Transverse colon (tissue), 4 donors: ENCODE measurements around the gene CDCA4. TPM values are rescaled to one million over a fixed set of nuclear protein-coding genes. Genes with fewer than 3 reads are reported as not detected.

Experiments
- DNase-seq: peaks from one replicate; pipeline ENCODE4 v3.0.0-alpha.2; 2019
- H3K27ac ChIP-seq, 4 donors: fragments of 200-600 bp; sonication (generic); 2 replicates each; pipeline ENCODE4 v1.5.1; 2016 to 2018; ENCODE audit warnings: inconsistent platforms in 4 of 4
- H3K27me3 ChIP-seq: fragments of 200-600 bp; sonication (generic); 2 replicates; pipeline ENCODE4 v1.5.1; 2017; ENCODE audit warnings: inconsistent platforms
- H3K36me3 ChIP-seq, 4 donors: fragments of 200-600 bp; sonication (generic); 2 replicates each; pipeline ENCODE4 v1.5.1; 2017 to 2019; ENCODE audit warnings: inconsistent platforms in 4 of 4
- H3K4me1 ChIP-seq, 4 donors: fragments of 200-600 bp; sonication (generic); 2 replicates each; pipeline ENCODE4 v1.5.1; 2017 to 2020; ENCODE audit warnings: inconsistent platforms in 4 of 4
- H3K4me3 ChIP-seq, 4 donors: fragments of 200-600 bp; sonication (generic); 1 replicate in 1 of 4; 2 replicates in 3 of 4; pipeline versions ENCODE4 v1.5.1 to v1.6.1; 2017 to 2019; ENCODE audit warnings: inconsistent platforms in 4 of 4
- H3K9me3 ChIP-seq, 2 donors: fragments of 200-600 bp; sonication (generic); 2 replicates each; pipeline ENCODE4 v1.5.1; 2017 to 2019; ENCODE audit warnings: inconsistent platforms in 2 of 2
- EP300 ChIP-seq: sonication (generic); formaldehyde crosslinking; IDR thresholded peaks from one replicate; pipeline ENCODE4 v1.6.1; 2017; ENCODE audit warnings: antibody characterized with exemption, low read depth
- POLR2A ChIP-seq: fragments of 450-650 bp; IDR thresholded peaks from one replicate; pipeline ENCODE4 v1.6.1; 2016; ENCODE audit warnings: antibody characterized with exemption, mild to moderate bottlenecking, moderate library complexity
- POLR2AphosphoS5 ChIP-seq, 3 donors: sonication (generic); formaldehyde crosslinking; IDR thresholded peaks; one replicate each; pipeline ENCODE4 v1.6.1; 2016; ENCODE audit warnings: antibody characterized with exemption in 3 of 3
- WGBS, 2 donors: methylation state at CpG; one replicate each; pipeline ENCODE4 v1.1.5; 2018; ENCODE audit warnings: low coverage in 1 of 2; 5-methylcytosine and 5-hydroxymethylcytosine counted together
- in situ Hi-C, 4 donors: fragments of 200-750 bp; cut with MboI; loops; one replicate each; pipeline versions ENCODE4 v1.15.0 to v1.15.1; 2017; ENCODE audit warnings: low sequenced_read_pairs in 3 of 4, low pct_ligation_motif_present in 1 of 4, low pct_unique_long_range_greater_than_20kb in 1 of 4
- intact Hi-C: fragments of 100-400 bp; cut with DNase I; formaldehyde crosslinking; loops from one replicate; pipeline ENCODE4 v1.15.1; 2023; ENCODE audit warnings: low total_unique reads
- total RNA-seq, 4 donors: library from RNA; depleted of rRNA; stranded (reverse); fragments of >200 nt; gene quantifications; one replicate each; pipeline ENCODE4 v1.1.0, GENCODE V29; 2016
- TF ChIP-seq, protein P1 (sequence below), 5 experiments: fragments of 200-600 bp in 3 of 5; fragments of 450-650 bp in 2 of 5; sonication (generic) in 3 of 5; IDR thresholded peaks; 1 replicate in 2 of 5; 2 replicates in 3 of 5; pipeline ENCODE4 v1.5.1; 2016 to 2017; ENCODE audit warnings: antibody characterized with exemption in 5 of 5, inconsistent platforms in 3 of 5, mild to moderate bottlenecking in 2 of 5, moderate library complexity in 1 of 5

The CDCA4 gene
- total RNA-seq, 4 donors from 2014 or later: 0.80 to 7.5 (median 4.5) TPM

GRCh38 chr14:105067969-105068301, 47.1 kb upstream of the CDCA4 start:
- WGBS, 2 donors: 95% methylated on average over 12 of the region's 12 CpGs; no CpG with 5 or more reads in 1 of the 2 donors
- in situ Hi-C loops: no loop called here
- Histone ChIP-seq H3K4me3 (no peak overlapping the region), H3K4me1 (peaks cover 0 to 7% (median 0%) of the 10 kb centered on the region in 4 donors), H3K36me3 (no peaks in the 10 kb centered on the region), H3K27me3 (peaks cover 23% of the 10 kb centered on the region), H3K9me3 (no peaks in the 10 kb centered on the region), H3K27ac (peak overlapping the region in 1 of 4 donors; percentile 73)
- no peak for DNase-seq
- TF ChIP-seq POLR2A: no peak
- no peak for TF ChIP-seq EP300
- TF ChIP-seq, protein P1, sequence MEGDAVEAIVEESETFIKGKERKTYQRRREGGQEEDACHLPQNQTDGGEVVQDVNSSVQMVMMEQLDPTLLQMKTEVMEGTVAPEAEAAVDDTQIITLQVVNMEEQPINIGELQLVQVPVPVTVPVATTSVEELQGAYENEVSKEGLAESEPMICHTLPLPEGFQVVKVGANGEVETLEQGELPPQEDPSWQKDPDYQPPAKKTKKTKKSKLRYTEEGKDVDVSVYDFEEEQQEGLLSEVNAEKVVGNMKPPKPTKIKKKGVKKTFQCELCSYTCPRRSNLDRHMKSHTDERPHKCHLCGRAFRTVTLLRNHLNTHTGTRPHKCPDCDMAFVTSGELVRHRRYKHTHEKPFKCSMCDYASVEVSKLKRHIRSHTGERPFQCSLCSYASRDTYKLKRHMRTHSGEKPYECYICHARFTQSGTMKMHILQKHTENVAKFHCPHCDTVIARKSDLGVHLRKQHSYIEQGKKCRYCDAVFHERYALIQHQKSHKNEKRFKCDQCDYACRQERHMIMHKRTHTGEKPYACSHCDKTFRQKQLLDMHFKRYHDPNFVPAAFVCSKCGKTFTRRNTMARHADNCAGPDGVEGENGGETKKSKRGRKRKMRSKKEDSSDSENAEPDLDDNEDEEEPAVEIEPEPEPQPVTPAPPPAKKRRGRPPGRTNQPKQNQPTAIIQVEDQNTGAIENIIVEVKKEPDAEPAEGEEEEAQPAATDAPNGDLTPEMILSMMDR (IDR thresholded peaks at IDR 0.05): no peak
- TF ChIP-seq POLR2AphosphoS5 (IDR thresholded peaks at IDR 0.05): no peak
- intact Hi-C loops: no loop called here

GRCh38 chr14:105067140-105067968, 46.5 kb upstream of the CDCA4 start:
- TF ChIP-seq POLR2A (no peak), EP300 (no peak), POLR2AphosphoS5 (IDR thresholded peaks at IDR 0.05) (no peak)
- TF ChIP-seq, protein P1 (IDR thresholded peaks at IDR 0.05): no peak
- Histone ChIP-seq H3K4me3 (no peak overlapping the region), H3K4me1 (peaks cover 0 to 7% (median 0%) of the 10 kb centered on the region in 4 donors), H3K36me3 (no peaks in the 10 kb centered on the region), H3K9me3 (no peaks in the 10 kb centered on the region), H3K27me3 (peaks cover 18% of the 10 kb centered on the region), H3K27ac (peak overlapping the region in 3 of 4 donors; percentile 73 to 78 (median 77))
- no peak for DNase-seq
- in situ Hi-C loops: no loop called here
- 74 to 77% methylated on average over 2 to 16 of the region's 18 CpGs for WGBS, 2 donors
- intact Hi-C loops: no loop called here

DNA sequence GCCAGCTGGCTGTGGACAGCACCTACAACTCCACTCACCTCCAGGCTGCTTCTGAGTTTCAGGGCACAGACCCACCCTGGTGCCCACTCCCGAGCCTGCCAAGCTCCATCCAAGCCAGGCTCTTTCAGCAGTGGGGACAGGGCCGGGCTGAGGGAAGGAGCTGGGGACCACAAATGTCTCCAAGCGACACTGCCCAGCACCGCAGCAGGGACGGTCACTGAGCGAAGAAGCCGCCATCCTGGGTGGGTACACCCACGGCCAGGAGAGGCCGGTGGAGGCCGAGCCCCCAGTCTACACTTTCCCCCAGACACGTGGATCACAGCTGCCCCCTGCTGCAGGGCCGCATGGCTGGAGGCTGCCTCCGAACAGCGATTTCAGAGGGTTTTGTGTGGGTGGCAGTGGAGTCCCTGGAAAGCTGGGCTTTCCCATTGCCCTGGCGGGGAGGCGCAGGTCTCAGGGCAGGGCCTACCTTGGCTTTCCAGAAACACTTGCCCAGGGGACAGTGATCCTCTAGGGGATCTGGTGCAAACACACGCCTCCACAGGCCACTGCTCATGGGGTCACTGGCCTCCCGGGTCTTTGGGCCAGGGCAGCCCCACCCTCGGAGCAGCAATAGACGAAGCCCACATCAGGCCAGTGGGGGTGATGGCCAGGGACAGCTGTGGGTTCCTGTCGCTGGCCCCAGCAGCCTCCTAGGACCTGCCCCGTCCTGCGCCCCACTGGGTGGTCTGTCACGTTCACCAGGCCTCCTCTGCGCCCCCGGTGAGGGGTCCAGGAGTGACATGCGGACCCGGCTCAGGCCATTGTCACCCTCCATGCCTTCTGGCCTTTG, 45.6 kb upstream of the CDCA4 start:
- H3K9me3 ChIP-seq: no peaks in the 10 kb centered on the region
- no peak overlapping the region for H3K4me3 ChIP-seq
- peak overlapping the region; percentile 57 to 78 (median 75) for H3K27ac ChIP-seq
- H3K36me3 ChIP-seq: no peaks in the 10 kb centered on the region
- TF ChIP-seq, protein P1 (IDR thresholded peaks at IDR 0.05): no peak
- TF ChIP-seq POLR2AphosphoS5 (IDR thresholded peaks at IDR 0.05) (no peak), POLR2A (no peak), EP300 (no peak)
- in situ Hi-C loops: no loop called here
- intact Hi-C loops: no loop called here
- DNase-seq: no peak
- peaks cover 16% of the 10 kb centered on the region for H3K27me3 ChIP-seq
- H3K4me1 ChIP-seq: peaks cover 0 to 11% (median under 1%) of the 10 kb centered on the region in 4 donors
- WGBS, 2 donors: 80 to 81% methylated on average over 1 to 17 of the region's 28 CpGs
